A549 (cell line): Measurements from ENCODE around the gene KIAA1755.

Source experiments
- BHLHE40 ChIP-seq: IDR thresholded peaks from 2 replicates; pipeline ENCODE4 v1.6.1; 2012; ENCODE audit warnings: low read depth, low read length, inconsistent platforms
- NFE2L2 ChIP-seq: fragments of 150-350 bp; conservative IDR thresholded peaks from 2 replicates; pipeline ENCODE4 v1.6.1; 2014; ENCODE audit warnings: low read length
- TF ChIP-seq, protein P1 (sequence below): fragments of >200 bp; sonication (Bioruptor Twin); formaldehyde crosslinking; IDR thresholded peaks from 3 replicates; pipeline ENCODE4 v1.5.1; 2016

DNA sequence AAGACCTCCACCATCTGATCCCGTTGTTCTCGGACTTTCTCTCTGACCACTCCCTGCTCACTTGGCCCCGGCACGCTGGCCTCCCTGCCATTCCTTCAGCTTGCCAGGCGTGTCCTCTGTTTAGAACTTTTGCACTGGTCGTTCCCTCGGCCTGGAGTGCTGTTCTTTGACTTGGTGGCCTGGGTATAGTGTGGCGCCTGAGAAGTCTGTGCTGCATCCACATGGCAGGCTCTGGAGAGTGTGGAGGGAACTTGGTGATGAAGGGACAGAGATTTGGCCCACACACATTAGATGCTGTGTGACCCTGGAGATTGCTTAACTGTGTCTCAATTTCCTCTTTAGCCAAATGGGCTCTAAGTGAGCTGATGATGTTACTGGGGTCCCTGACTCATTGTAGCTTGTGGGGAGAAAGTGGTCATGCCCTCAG lies 82.5 kb downstream of the KIAA1755 start:
- TF ChIP-seq NFE2L2 (no peak), BHLHE40 (no peak)
- TF ChIP-seq, protein P1, sequence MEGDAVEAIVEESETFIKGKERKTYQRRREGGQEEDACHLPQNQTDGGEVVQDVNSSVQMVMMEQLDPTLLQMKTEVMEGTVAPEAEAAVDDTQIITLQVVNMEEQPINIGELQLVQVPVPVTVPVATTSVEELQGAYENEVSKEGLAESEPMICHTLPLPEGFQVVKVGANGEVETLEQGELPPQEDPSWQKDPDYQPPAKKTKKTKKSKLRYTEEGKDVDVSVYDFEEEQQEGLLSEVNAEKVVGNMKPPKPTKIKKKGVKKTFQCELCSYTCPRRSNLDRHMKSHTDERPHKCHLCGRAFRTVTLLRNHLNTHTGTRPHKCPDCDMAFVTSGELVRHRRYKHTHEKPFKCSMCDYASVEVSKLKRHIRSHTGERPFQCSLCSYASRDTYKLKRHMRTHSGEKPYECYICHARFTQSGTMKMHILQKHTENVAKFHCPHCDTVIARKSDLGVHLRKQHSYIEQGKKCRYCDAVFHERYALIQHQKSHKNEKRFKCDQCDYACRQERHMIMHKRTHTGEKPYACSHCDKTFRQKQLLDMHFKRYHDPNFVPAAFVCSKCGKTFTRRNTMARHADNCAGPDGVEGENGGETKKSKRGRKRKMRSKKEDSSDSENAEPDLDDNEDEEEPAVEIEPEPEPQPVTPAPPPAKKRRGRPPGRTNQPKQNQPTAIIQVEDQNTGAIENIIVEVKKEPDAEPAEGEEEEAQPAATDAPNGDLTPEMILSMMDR, result no peak
